A673 (cell line): Measurements from ENCODE around the gene TOM1L2. TPM values are rescaled to one million over a fixed set of nuclear protein-coding genes. Genes with fewer than 3 reads are reported as not detected.
A peak's percentile ranks its signal among the peaks of the same experiment; 100 is the strongest.

Experiments
- BruUV-seq: library from RNA; stranded (reverse); fragments of 400-500 nt; replicated peaks from 2 replicates; lab custom pipeline; 2021; lab: Mats Ljungman, UMichigan
- CTCF ChIA-PET: fragments of 300-600 bp; sonication (Branson Sonifier 250); formaldehyde crosslinking; loops from one replicate; lab custom pipeline; 2022; ENCODE audit warnings: antibody characterized with exemption; lab: Charles Lee
- POLR2A ChIA-PET: fragments of 300-600 bp; sonication (Branson Sonifier 250); formaldehyde crosslinking; loops from one replicate; lab custom pipeline; 2022; ENCODE audit warnings: antibody characterized with exemption; ENCODE audit not compliant: low non-redundant PET; lab: Charles Lee
- DNase-seq: peaks from one replicate; pipeline ENCODE4 v3.0.0-alpha.2; 2015; ENCODE audit warnings: low spot score
- H3K27ac ChIP-seq: fragments of 200-600 bp; sonication (generic); 2 replicates; pipeline ENCODE4 v1.5.1; 2016; ENCODE audit warnings: mixed run types, low read depth, mild to moderate bottlenecking, mixed read lengths, antibody characterized with exemption, low read length; ENCODE audit not compliant: poor library complexity, severe bottlenecking
- H3K27me3 ChIP-seq: fragments of 200-600 bp; sonication (generic); replicated peaks from 2 replicates; pipeline ENCODE4 v1.6.1; 2017; ENCODE audit warnings: mixed run types, low read depth, mild to moderate bottlenecking, mixed read lengths, antibody characterized with exemption, low read length; ENCODE audit not compliant: insufficient read depth, poor library complexity
- H3K36me3 ChIP-seq: fragments of 200-600 bp; sonication (generic); 2 replicates; pipeline ENCODE4 v1.6.1; 2016; ENCODE audit warnings: mixed run types, mild to moderate bottlenecking, mixed read lengths, antibody characterized with exemption, low read length; ENCODE audit not compliant: insufficient read depth, poor library complexity, severe bottlenecking
- H3K4me1 ChIP-seq: fragments of 200-600 bp; sonication (generic); 2 replicates; pipeline ENCODE4 v1.6.1; 2017; ENCODE audit warnings: mixed run types, mild to moderate bottlenecking, mixed read lengths, antibody characterized with exemption, low read length; ENCODE audit not compliant: insufficient read depth, poor library complexity, severe bottlenecking
- H3K4me3 ChIP-seq: fragments of 200-600 bp; sonication (generic); 2 replicates; pipeline ENCODE4 v1.5.1; 2016; ENCODE audit warnings: low read depth, mixed run types, mild to moderate bottlenecking, mixed read lengths, low read length; ENCODE audit not compliant: poor library complexity, severe bottlenecking
- H3K9me3 ChIP-seq: fragments of 200-600 bp; sonication (generic); 2 replicates; pipeline ENCODE4 v1.6.1; 2016; ENCODE audit warnings: mixed run types, low read depth, mild to moderate bottlenecking, mixed read lengths, antibody characterized with exemption, low read length; ENCODE audit not compliant: poor library complexity, severe bottlenecking
- EZH2 ChIP-seq: fragments of 200-600 bp; sonication (generic); IDR thresholded peaks from 2 replicates; pipeline ENCODE4 v1.6.1; 2017; ENCODE audit warnings: borderline replicate concordance, low read depth, mild to moderate bottlenecking, mixed read lengths, antibody characterized with exemption, low read length; ENCODE audit not compliant: poor library complexity, severe bottlenecking
- intact Hi-C: fragments of 100-400 bp; cut with micrococcal nuclease; formaldehyde crosslinking; loops from one replicate; pipeline ENCODE4 v1.10.0; 2022; ENCODE audit not compliant: unreplicated experiment
- total RNA-seq: library from RNA; stranded (reverse); gene quantifications from 2 replicates; pipeline ENCODE4 v1.2.3, GENCODE V29; 2021
- TF ChIP-seq, protein P1 (sequence below): fragments of 300-800, 200-600 bp; sonication (generic); conservative IDR thresholded peaks from 2 replicates; pipeline ENCODE4 v1.5.1; 2017; ENCODE audit warnings: low read depth, mild to moderate bottlenecking, antibody characterized with exemption, low read length, moderate library complexity, mixed read lengths

TOM1L2 gene
- total RNA-seq, 1 experiment from 2014 or later: 10.0 TPM

DNA sequence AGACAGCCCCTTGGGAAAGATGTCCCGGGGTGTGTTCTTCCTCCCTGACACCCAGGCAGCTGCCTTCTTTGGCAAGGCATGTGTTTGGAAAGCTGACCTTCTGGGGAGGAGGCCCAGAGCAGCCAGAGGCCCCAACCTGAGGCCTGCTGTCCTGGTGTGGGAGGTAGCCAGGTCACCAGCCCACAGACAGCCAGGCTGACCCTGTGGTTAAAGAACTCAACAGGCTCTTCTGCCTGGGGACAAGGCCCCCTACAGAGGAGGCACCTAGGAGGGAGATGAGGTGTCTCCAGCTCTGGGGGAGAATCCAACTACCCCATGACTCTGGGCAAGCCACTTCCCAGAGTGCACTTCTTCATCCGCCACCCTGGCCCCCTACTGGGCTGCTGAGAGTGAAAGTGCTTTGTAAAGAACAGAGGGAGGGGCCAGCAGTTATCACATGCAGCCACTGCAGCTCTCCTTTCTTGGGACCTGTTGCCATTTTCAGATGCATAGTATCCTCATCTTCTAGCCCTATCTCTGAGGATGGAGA, 122.3 kb downstream of the TOM1L2 start:
- Histone ChIP-seq H3K36me3 (no peaks in the 10 kb centered on the region), H3K27me3 (no peaks in the 10 kb centered on the region), H3K27ac (peak overlapping the region; percentile 81), H3K9me3 (no peaks in the 10 kb centered on the region), H3K4me1 (peaks cover 28% of the 10 kb centered on the region), H3K4me3 (no peak overlapping the region)
- intact Hi-C loops: no loop called here
- DNase-seq: peak; percentile 93
- ChIA-PET CTCF (interaction anchor here (0.6 to 1.2 kb wide), 2 partner anchors 10 to 19 kb away, joined by 3 to 4 read pairs; no protein-coding TSS in a partner anchor), POLR2A (interaction anchor here (0.6 kb wide), 1 partner anchor 14 kb away, joined by 4 read pairs; no protein-coding TSS in a partner anchor)
- BruUV-seq: no TSS peak
- TF ChIP-seq EZH2: no peak
- TF ChIP-seq, protein P1, sequence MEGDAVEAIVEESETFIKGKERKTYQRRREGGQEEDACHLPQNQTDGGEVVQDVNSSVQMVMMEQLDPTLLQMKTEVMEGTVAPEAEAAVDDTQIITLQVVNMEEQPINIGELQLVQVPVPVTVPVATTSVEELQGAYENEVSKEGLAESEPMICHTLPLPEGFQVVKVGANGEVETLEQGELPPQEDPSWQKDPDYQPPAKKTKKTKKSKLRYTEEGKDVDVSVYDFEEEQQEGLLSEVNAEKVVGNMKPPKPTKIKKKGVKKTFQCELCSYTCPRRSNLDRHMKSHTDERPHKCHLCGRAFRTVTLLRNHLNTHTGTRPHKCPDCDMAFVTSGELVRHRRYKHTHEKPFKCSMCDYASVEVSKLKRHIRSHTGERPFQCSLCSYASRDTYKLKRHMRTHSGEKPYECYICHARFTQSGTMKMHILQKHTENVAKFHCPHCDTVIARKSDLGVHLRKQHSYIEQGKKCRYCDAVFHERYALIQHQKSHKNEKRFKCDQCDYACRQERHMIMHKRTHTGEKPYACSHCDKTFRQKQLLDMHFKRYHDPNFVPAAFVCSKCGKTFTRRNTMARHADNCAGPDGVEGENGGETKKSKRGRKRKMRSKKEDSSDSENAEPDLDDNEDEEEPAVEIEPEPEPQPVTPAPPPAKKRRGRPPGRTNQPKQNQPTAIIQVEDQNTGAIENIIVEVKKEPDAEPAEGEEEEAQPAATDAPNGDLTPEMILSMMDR: no peak

GRCh38 chr17:17849147-17849820, 122.9 kb downstream of the TOM1L2 start:
- TF ChIP-seq, protein P1: no peak
- no peak for TF ChIP-seq EZH2
- Histone ChIP-seq H3K4me1 (peaks cover 26% of the 10 kb centered on the region), H3K27ac (peak overlapping the region; percentile 81), H3K9me3 (no peaks in the 10 kb centered on the region), H3K27me3 (no peaks in the 10 kb centered on the region), H3K36me3 (no peaks in the 10 kb centered on the region), H3K4me3 (no peak overlapping the region)
- intact Hi-C loops: no loop called here
- POLR2A ChIA-PET: interaction anchor here (0.6 kb wide), 1 partner anchor 13 kb away, joined by 4 read pairs; no protein-coding TSS in a partner anchor
- CTCF ChIA-PET: interaction anchor here (0.6 to 1.2 kb wide), 4 partner anchors 11 to 20 kb away, joined by 3 to 4 read pairs (median 3); no protein-coding TSS in a partner anchor
- DNase-seq: peak; percentile 74
- no TSS peak for BruUV-seq

DNA sequence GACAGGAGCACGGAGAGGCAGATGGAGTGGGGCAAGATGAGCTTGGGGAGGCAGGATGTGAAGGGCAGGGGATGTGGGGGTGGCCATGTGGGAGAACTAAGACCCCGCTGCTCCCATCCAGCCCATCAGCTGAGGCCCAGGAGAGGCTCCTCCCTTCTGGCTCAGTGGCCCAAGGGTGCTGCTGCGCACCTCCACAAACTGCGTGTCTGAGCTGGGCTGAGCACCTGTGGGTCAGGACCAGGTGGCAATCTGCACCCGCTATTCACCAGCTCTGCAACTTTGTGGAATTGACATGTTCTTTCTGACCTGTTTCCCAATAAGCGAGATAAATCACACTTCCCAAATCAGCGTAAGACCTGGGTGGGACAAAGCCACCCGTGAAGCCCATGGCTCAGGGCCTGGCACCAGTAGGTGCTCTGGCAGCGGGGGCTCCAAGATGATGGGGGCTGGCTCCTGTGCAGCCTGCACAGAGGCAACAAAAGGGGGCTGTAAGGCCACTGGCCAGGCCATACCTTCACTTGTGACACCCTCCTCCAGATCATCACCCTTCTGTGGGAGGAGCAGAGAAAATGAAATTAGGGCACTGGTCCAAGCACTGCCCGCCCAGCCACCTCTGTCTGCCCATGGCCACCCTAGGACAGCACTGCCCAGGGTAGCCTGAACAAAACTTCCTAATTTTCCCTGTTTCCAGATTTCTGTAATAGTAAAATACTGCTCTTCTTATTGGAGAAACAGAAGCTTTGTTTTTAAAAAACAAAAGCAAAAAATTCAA, 123.7 kb downstream of the TOM1L2 start:
- POLR2A ChIA-PET: no interaction called here
- no peaks in the 10 kb centered on the region for H3K9me3 ChIP-seq
- intact Hi-C loops: no loop called here
- no peak for TF ChIP-seq EZH2
- TF ChIP-seq, protein P1: no peak
- peaks cover 26% of the 10 kb centered on the region for H3K4me1 ChIP-seq
- H3K4me3 ChIP-seq: no peak overlapping the region
- H3K36me3 ChIP-seq: no peaks in the 10 kb centered on the region
- no peaks in the 10 kb centered on the region for H3K27me3 ChIP-seq
- no peak for DNase-seq
- peak overlapping the region; percentile 81 for H3K27ac ChIP-seq
- BruUV-seq: no TSS peak
- CTCF ChIA-PET: interaction anchor here (0.7 to 0.9 kb wide), 2 partner anchors 12 to 13 kb away, joined by 3 read pairs; no protein-coding TSS in a partner anchor
